GM12864 (cell line): ENCODE measurements around the gene TMX1.

Experiments
- DNase-seq: peaks from one replicate; pipeline ENCODE4 v3.0.0-alpha.2; 2011; ENCODE audit warnings: low read depth
- H3K4me3 ChIP-seq: 2 replicates; pipeline ENCODE4 v1.5.1; 2011; ENCODE audit warnings: mild to moderate bottlenecking, low read depth, low read length, control low read depth
- TF ChIP-seq, protein P1 (sequence below): IDR thresholded peaks from 2 replicates; pipeline ENCODE4 v1.5.1; 2011; ENCODE audit warnings: low read depth, mild to moderate bottlenecking, moderate library complexity, low read length, control low read depth, inconsistent platforms; ENCODE audit errors: missing control alignments

The TMX1 gene

DNA sequence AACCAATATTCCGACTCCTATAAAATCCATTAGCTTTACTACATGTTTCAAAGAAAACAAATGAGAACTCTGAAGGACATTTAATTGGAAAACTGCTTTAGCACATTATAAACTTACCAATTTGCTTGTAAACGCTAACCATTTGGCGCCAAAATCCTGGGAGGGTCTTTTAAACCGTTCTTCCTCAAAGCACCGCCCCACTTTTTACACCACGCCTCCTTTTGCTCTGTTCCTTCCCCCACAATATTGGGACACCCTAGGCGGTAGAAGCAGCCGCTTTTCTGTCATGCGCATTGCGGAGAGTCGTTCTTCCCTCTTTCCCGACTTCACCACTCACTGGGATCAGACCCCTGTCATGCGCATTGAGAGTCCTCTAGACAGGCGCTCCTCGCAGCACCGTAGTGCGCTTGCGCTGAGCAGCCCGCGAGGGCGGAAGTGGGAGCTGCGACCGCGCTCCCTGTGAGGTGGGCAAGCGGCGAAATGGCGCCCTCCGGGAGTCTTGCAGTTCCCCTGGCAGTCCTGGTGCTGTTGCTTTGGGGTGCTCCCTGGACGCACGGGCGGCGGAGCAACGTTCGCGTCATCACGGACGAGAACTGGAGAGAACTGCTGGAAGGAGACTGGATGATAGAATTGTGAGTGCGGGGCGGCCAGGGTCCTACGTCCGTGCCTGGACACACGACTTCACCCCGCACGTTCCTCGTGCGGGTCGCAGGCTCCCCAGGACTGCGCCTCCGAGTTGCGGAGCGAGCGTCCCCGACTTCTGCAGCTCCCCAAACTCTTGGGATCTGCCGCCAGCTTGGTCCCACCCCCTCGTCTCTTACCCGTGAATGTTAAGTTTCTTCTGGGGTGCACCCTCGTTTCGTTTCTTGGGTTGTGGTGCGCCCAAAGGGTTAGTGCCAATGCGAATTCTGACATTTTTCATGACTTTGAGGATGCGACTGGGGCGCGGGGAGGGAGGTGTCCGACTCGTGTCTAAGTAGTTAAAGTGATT is at the start of gene TMX1:
TSS of gene TMX1 (plus strand) at position 435 of the 991 bp plus-strand sequence. CDS start at position 481, 46 bp downstream.
- DNase-seq = peak; percentile 97
- H3K4me3 ChIP-seq = peak within 1 kb of the TSS; percentile 84
- TF ChIP-seq, protein P1, sequence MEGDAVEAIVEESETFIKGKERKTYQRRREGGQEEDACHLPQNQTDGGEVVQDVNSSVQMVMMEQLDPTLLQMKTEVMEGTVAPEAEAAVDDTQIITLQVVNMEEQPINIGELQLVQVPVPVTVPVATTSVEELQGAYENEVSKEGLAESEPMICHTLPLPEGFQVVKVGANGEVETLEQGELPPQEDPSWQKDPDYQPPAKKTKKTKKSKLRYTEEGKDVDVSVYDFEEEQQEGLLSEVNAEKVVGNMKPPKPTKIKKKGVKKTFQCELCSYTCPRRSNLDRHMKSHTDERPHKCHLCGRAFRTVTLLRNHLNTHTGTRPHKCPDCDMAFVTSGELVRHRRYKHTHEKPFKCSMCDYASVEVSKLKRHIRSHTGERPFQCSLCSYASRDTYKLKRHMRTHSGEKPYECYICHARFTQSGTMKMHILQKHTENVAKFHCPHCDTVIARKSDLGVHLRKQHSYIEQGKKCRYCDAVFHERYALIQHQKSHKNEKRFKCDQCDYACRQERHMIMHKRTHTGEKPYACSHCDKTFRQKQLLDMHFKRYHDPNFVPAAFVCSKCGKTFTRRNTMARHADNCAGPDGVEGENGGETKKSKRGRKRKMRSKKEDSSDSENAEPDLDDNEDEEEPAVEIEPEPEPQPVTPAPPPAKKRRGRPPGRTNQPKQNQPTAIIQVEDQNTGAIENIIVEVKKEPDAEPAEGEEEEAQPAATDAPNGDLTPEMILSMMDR = no peak

DNA sequence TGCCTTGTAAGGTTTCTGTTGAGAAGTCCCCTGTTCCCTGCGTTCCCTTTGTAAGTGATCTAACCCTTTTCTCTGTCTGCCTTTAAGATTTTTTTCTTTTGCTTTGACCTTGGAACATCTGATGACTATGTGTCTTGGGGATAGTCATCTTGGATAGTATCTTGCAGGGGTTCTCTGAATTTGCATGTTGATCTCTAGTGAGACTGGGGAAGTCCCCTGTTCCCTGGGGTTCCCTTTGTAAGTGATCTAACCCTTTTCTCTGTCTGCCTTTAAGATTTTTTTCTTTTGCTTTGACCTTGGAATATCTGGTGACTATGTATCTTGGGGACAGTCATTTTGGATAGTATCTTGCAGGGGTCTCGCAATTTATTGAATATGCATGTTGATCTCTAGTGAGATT is 38.2 kb upstream of the TMX1 start:
- TF ChIP-seq, protein P1 = no peak
- no peak for DNase-seq
- no peak overlapping the region for H3K4me3 ChIP-seq

DNA sequence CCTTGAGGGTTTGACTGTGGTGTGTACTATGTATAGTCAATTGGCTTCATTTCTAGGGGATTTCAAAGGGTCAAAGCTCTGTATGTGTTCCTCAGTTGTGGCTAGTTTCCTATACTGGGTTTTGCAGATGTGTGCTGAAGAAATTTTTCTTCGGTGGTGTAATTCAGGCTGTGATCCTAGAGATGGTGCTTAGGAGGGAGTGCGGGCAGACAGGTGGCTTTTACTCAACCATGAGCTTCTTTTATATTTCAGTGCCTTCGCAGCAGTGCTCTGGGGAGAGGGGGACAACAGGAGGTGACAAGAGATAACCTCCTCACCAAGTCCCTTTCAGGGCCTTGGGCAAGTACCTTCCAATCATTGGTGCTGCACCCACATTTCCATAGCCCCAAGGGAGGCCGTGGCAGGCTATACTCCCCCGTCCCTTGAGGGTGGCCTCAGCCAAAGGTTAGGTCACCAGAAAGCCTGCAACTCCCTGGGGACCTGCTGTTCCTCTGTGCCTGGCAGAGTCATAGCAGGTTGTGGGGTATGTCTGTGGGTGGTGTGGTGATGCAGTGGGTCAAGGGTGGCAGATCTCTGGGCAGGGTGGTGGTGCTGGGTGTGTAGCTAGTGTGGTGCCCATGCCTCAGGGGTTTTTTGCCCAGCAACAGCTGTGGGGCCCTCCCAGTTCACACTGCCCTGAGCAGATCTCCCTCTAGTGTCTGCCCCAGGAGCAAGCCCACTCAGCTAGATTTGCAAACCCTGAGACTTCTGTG is 37.0 kb upstream of the TMX1 start:
- no peak overlapping the region for H3K4me3 ChIP-seq
- TF ChIP-seq, protein P1 = peak; percentile 50
- DNase-seq = no peak

GRCh38 chr14:51203881-51204280 is 36.2 kb upstream of the TMX1 start:
- DNase-seq = no peak
- TF ChIP-seq, protein P1 = no peak
- H3K4me3 ChIP-seq = no peak overlapping the region

DNA sequence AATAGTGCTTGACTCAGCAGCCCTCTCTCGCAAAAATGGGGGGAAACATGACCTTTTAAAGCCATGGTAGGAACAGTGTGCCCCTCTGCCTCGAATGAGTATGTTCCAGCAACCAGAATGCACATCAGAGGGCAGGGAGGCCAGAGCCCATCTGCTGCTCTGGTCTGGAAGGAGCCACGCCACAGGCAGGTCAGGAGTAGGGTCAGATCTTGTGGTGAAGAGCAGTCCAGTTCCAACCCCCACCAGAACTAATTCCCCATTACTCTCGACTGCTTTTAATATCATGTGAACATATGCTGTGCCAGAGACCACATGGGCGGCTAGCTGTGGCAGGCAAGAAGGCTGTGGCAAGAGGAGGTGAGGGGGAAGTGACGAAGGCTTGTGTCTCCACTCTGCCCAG is 34.6 kb upstream of the TMX1 start:
- TF ChIP-seq, protein P1 = no peak
- DNase-seq = no peak
- H3K4me3 ChIP-seq = no peak overlapping the region

DNA sequence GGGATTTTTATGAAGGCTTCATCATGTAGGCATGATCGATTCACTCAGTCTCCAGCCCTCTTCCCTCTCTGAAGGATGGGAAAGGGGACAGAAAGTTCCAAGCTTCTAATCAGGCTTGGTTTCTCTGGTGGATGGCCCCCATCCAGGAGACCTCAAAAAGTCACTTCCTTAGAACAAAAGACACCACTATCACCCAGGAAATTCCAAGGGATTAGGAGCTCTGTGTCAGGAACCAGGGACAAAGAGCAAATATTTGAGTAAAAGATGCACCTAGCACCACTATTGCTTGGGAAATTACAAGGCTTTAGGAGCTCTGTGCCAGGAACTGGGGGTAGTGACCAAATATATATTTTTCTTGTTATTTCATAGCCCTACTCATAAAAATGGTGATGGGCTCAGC is 33.6 kb upstream of the TMX1 start:
- no peak for DNase-seq
- no peak overlapping the region for H3K4me3 ChIP-seq
- TF ChIP-seq, protein P1 = no peak
